ENCODE data around the gene ASMT. TPM values are rescaled to one million over a fixed set of nuclear protein-coding genes. Genes with fewer than 3 reads are reported as not detected.

Gene ASMT
- total and polyA plus RNA-seq, 10 of the 15 experiments (the other 5 are each of a cell fraction or from before 2014, with no cell fraction given) = 0.18 to 0.29 TPM; not detected in 8

- H3K9ac ChIP-seq (ENCODE audit: control insufficient read depth, insufficient read depth, low read length) = peak overlapping the region; percentile 68
- no peaks in the 10 kb centered on the region for H3K27me3 ChIP-seq (replicated peaks in 1 of 2; ENCODE audit: control insufficient read depth in 2 of 2, insufficient read depth in 2 of 2, low read length in 1 of 2)
- CTCF ChIA-PET = no interaction called here
- peak overlapping the region; percentile 49 for H3K4me2 ChIP-seq (ENCODE audit: control insufficient read depth, insufficient read depth)
- no peaks in the 10 kb centered on the region for H4K20me1 ChIP-seq (ENCODE audit: control insufficient read depth, insufficient read depth)
- ATAC-seq (peak; percentile 41), DNase-seq (ENCODE audit: low read depth, low spot score) (no peak), FAIRE-seq (peak; percentile 98)
- peaks cover 9% of the 10 kb centered on the region for H3K4me1 ChIP-seq (ENCODE audit: control insufficient read depth, insufficient read depth, low read length)
- intact Hi-C loops (cut with micrococcal nuclease; ENCODE audit: unreplicated experiment) = loop anchor here (2.0 to 10.0 kb wide), 3 partner anchors 513 to 1033 kb away; partner anchors contain the start of gene CD99
- POLR2A ChIA-PET = no interaction called here
- H3K79me2 ChIP-seq (ENCODE audit: control insufficient read depth, insufficient read depth, low read length) = peaks cover 24% of the 10 kb centered on the region
- 3% methylated on average over 15 of the region's 15 CpGs for WGBS (ENCODE audit: insufficient coverage, insufficient replicate concordance, low lambda C conversion rate, missing lambda C conversion rate)
- in situ Hi-C loops (cut with MboI) = loop anchor here (5.0 kb wide), 1 partner anchor 945 kb away; no protein-coding TSS in a partner anchor
- no TSS peak for BruUV-seq (replicated peaks)
- peak overlapping the region; percentile 78 for H3K4me3 ChIP-seq
- SMC1A ChIA-PET (ENCODE audit: uncharacterized antibody, unreplicated experiment) = no interaction called here
- H3K27ac ChIP-seq (ENCODE audit: control insufficient read depth, insufficient read depth) = peak overlapping the region; percentile 79
- no peaks in the 10 kb centered on the region; the same call in 2 of the 3 replicates for H3K9me3 ChIP-seq (replicated peaks; ENCODE audit: control insufficient read depth, insufficient read depth, low read length)
- peak overlapping the region; percentile 95 for H2AFZ ChIP-seq (ENCODE audit: control insufficient read depth, low read depth, low read length)
- RAD21 ChIA-PET (ENCODE audit: unreplicated experiment) = no interaction called here
- H3K36me3 ChIP-seq (ENCODE audit: control insufficient read depth in 2 of 2, insufficient read depth in 2 of 2, low read length in 1 of 2) = no peaks in the 10 kb centered on the region; a peak in 1 of 4 replicates
- no peak for TF ChIP-seq LARP7 (IDR thresholded peaks at IDR 0.05)
- no peak for TF ChIP-seq NFIC (IDR thresholded peaks at IDR 0.05; ENCODE audit: low read depth, low read length)
- no peak for TF ChIP-seq SREBF1 (IDR thresholded peaks at IDR 0.05; ENCODE audit: low read length)
- TF ChIP-seq, protein P1, sequence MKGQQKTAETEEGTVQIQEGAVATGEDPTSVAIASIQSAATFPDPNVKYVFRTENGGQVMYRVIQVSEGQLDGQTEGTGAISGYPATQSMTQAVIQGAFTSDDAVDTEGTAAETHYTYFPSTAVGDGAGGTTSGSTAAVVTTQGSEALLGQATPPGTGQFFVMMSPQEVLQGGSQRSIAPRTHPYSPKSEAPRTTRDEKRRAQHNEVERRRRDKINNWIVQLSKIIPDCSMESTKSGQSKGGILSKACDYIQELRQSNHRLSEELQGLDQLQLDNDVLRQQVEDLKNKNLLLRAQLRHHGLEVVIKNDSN (IDR thresholded peaks at IDR 0.05; ENCODE audit: borderline replicate concordance, extremely low read length, insufficient read depth, low read depth, low read length) = no peak
- 0 out of 2 replicates have a peak, but pooled peaks have one; percentile 41 for TF ChIP-seq NBN (IDR thresholded peaks at IDR 0.05)
- 0 out of 2 replicates have a peak, but pooled peaks have one; percentile 19 for TF ChIP-seq TAF1 (IDR thresholded peaks at IDR 0.05; ENCODE audit: borderline replicate concordance, low read depth, low read length)
- no peak for TF ChIP-seq KLF5 (IDR thresholded peaks at IDR 0.05; ENCODE audit: partially characterized antibody)
- TF ChIP-seq ZBTB33 (IDR thresholded peaks at IDR 0.05) = peak; percentile 33; the same call in 1 of the 2 replicates
- TF ChIP-seq BCL3 (IDR thresholded peaks at IDR 0.05; ENCODE audit: borderline replicate concordance, insufficient read depth, low read depth, low read length, poor library complexity, severe bottlenecking) = no peak
- peak; percentile 51; the same call in 1 of the 2 replicates for TF ChIP-seq TARDBP (IDR thresholded peaks at IDR 0.05; ENCODE audit: borderline replicate concordance)
- TF ChIP-seq ESRRA (IDR thresholded peaks at IDR 0.05; ENCODE audit: low read length) = no peak
- peak; percentile 58; the same call in 1 of the 2 replicates for TF ChIP-seq POLR2AphosphoS5 (IDR thresholded peaks at IDR 0.05; ENCODE audit: low read length)
- no peak for TF ChIP-seq CREB1 (IDR thresholded peaks at IDR 0.05; ENCODE audit: low read depth)
- no peak for TF ChIP-seq MXI1 (IDR thresholded peaks at IDR 0.05; ENCODE audit: low read depth, low read length)
- TF ChIP-seq NFXL1 (IDR thresholded peaks at IDR 0.05; ENCODE audit: borderline replicate concordance) = no peak
- TF ChIP-seq, protein P2, sequence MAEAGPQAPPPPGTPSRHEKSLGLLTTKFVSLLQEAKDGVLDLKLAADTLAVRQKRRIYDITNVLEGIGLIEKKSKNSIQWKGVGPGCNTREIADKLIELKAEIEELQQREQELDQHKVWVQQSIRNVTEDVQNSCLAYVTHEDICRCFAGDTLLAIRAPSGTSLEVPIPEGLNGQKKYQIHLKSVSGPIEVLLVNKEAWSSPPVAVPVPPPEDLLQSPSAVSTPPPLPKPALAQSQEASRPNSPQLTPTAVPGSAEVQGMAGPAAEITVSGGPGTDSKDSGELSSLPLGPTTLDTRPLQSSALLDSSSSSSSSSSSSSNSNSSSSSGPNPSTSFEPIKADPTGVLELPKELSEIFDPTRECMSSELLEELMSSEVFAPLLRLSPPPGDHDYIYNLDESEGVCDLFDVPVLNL (IDR thresholded peaks at IDR 0.05; ENCODE audit: low read depth, low read length) = no peak
- no peak for TF ChIP-seq SKIL (IDR thresholded peaks at IDR 0.05; ENCODE audit: low read depth, poor library complexity, severe bottlenecking)
- peak; percentile 16; the same call in 1 of the 2 replicates for TF ChIP-seq POLR2AphosphoS2 (IDR thresholded peaks at IDR 0.05; ENCODE audit: low read depth, low read length)
These were observed 47.0 kb downstream of the ASMT start for GRCh38 chrX:1661922-1662221.
